ENCODE measurements around the gene LOXL4.

GRCh38 chr10:98301664-98302319 lies 33.8 kb upstream of the LOXL4 start:
- no peak for TF ChIP-seq EZH2 (IDR thresholded peaks at IDR 0.05; ENCODE audit: borderline replicate concordance, low read depth, low read length, poor library complexity, severe bottlenecking)
- TF ChIP-seq, protein P1, sequence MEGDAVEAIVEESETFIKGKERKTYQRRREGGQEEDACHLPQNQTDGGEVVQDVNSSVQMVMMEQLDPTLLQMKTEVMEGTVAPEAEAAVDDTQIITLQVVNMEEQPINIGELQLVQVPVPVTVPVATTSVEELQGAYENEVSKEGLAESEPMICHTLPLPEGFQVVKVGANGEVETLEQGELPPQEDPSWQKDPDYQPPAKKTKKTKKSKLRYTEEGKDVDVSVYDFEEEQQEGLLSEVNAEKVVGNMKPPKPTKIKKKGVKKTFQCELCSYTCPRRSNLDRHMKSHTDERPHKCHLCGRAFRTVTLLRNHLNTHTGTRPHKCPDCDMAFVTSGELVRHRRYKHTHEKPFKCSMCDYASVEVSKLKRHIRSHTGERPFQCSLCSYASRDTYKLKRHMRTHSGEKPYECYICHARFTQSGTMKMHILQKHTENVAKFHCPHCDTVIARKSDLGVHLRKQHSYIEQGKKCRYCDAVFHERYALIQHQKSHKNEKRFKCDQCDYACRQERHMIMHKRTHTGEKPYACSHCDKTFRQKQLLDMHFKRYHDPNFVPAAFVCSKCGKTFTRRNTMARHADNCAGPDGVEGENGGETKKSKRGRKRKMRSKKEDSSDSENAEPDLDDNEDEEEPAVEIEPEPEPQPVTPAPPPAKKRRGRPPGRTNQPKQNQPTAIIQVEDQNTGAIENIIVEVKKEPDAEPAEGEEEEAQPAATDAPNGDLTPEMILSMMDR (conservative IDR thresholded peaks at IDR 0.05; ENCODE audit: low read depth, low read length) = no peak

Measured in A673 (cell line).